HL-60/S4 (cell line): ENCODE measurements around the gene TUBB4A.

ENCODE experiments used
- in situ Hi-C: fragments of 300-500 bp; cut with MboI; formaldehyde crosslinking; loops from 2 replicates; pipeline ENCODE4 v1.14.3; 2022; ENCODE audit warnings: low sequenced_read_pairs

The TUBB4A gene

GRCh38 chr19:6498294-6499036 is 3.6 kb downstream of the TUBB4A start:
- in situ Hi-C loops = no loop called here

- in situ Hi-C loops = no loop called here
These were observed 6.2 kb downstream of the TUBB4A start for GRCh38 chr19:6495947-6496346.

DNA sequence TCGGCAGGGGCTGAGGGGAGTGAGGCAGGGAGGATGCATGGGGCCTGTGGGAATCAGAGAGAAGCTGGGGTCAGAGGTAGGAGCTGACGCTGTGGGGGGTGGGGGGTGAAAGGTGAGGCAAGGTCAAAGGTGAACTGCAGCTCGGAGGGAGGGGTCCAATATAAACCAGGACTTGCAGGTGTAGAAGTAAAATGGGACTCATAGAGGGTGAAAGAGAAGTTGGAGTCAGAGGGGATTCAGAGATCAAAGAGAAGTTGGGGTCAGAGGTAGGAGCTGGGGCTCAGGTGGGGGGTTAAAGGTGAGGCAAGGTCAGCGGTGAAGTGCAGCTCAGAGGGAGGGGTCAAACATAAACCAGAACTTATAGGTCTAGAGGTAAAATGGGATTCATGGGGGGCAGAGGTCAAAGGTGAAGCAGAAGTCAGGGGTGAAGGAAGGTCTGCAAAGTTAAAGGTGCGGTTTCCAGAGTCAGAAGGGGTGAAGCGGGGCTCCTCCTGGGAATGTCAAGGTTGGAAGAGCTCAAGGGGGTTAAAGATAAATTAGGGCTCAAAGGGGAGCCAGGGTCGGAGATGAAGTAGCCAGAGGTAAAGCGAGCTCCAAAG is 7.6 kb downstream of the TUBB4A start:
- in situ Hi-C loops = no loop called here

DNA sequence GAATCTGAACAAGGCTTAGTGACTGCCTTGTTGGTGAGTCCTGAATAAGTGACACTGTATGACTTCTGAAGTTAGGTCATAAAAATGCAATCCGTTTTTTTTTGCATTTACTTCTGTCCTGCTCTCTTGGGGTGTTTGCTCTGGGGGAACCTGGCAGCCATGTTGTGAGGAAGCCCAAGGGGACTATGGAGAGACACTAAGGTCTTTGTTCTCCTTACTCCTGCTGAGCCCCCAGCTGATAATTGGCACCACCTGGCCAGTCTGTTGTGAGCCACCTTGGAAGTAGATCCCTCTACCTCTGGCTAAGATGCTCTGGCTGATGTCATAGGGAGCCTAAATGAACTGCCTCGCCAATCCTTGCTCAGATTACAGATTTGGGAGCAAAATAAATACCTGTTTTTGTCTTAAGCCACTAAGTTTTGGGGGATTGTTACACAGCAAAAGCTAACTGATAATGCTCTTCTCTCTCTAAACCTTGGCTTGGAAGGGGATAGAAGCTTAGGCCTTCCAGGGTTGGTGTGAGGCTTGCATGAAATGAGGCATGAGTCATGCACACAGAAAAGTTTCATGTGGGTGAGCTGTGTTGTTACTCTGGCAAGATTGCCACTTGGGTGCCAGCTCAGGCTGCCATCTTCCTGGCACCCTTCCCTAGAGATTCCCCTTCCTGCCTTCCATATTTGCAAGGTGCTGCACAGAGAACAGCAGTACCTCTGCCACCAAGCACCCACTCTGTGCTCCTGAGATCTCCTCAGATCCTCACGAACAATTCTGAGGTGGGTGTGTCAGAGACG is 10.1 kb downstream of the TUBB4A start:
- in situ Hi-C loops = no loop called here

- in situ Hi-C loops = no loop called here
These were observed 12.0 kb downstream of the TUBB4A start for GRCh38 chr19:6490134-6490533.

GRCh38 chr19:6489278-6490061 is 12.6 kb downstream of the TUBB4A start:
- in situ Hi-C loops = no loop called here

DNA sequence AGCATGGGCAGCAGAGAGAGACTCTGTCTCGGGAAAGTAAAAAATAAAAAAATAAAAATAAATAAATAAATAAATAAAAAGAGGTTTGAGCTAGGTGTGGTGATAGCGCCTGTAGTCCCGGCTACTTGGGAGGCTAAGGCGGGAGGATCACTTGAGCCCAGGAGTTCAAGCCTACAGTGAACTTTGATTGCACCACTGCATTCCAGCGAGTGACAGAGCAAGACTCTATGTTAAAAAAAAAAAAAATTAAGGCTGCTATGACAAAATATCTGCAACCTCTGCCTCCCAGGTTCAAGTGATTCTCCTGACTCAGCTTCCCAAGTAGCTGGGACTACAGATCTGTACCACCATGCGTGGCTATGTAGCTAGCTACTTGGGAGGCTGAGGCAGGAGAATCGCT is 17.3 kb downstream of the TUBB4A start:
- in situ Hi-C loops = no loop called here

DNA sequence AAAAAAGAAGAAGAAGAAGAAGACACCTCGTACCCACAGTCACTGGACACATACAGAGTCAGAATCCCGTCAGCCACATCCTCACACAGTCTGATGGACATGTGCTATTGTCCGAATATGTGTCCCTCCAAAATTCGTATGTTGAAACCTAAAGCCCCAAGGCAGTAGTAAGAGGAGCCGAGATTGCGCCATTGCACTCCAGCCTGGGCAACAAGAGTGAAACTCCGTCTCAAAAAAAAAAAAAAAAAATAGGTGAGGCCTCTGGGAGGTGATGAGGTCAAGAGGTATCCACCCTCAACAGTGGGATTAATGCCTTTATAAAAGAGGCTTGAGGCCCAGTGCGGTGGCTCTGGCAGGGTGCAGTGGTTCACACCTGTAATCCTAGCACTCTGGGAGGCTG is 17.9 kb downstream of the TUBB4A start:
- in situ Hi-C loops = no loop called here

GRCh38 chr19:6483235-6483634 is 18.9 kb downstream of the TUBB4A start:
- in situ Hi-C loops = no loop called here

GRCh38 chr19:6482343-6482686 is 19.8 kb downstream of the TUBB4A start:
- in situ Hi-C loops = no loop called here

DNA sequence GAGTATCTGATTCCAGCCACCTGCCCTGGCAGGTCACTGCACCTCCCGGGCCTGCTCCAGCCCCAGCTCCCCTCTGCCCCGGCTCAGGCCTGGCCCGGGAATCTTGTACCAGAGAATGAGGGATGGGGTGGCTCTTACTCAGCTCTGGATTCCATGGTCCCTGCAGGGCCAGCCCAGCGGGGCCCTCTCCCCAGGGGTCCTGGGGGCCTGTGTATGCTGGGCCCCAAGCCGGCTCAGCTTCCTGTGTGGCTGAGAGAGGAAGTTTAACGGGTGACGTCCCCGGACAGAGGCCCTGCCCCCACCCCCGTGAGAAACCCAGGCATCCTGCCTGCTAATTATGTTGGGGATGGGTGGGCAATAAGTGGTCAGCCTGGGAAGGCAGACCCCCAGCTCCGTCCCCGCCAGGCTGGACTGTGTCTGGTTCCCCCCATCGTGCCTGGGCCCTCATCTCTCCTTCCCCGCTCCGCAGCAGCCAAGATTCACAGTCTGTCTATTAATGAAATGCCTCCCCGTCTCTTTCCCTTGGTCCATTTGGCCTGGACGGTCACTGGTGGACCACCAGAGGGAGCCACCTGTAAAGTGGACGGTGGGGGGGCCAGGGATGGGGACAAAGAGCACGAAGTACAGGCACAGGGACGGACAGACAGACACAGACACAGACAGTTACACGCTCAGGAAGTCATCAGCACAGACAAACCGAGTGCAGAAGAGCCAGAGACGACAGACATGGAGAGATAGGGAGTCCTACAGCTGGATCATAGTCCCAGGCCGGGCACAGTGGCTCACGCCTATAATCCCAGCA is 20.4 kb downstream of the TUBB4A start, which contains the start of gene DENND1C:
TSS of gene DENND1C (minus strand) at position 247 of the 802 bp plus-strand sequence. CDS start at position 155, 92 bp downstream.
- in situ Hi-C loops = no loop called here

DNA sequence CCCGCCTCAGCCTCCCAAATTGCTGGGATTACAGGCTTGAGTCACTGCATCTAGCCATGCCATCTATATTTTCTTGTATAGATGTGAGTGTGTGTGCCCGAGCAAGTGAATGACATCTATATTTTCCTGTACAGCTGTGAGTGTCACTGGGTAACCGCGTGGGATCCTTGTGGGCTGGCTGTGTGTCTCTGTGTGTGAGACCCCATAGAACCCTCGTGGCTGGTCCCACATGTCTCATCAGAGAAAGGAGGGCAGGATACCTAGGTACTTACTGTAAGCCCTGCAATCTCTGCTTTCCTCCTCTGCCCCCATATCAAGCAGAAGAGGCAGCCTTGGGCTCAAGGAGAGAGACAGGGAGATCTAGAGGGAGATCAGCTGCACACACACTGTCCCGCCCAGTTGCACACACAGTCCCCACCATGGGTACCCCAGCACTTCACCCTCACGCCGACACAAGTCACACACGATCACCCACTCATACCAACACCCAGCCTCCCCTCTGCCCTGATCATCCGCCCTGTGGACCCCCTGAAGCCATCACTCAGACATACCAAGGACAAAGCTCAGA is 21.2 kb downstream of the TUBB4A start:
- in situ Hi-C loops = no loop called here

DNA sequence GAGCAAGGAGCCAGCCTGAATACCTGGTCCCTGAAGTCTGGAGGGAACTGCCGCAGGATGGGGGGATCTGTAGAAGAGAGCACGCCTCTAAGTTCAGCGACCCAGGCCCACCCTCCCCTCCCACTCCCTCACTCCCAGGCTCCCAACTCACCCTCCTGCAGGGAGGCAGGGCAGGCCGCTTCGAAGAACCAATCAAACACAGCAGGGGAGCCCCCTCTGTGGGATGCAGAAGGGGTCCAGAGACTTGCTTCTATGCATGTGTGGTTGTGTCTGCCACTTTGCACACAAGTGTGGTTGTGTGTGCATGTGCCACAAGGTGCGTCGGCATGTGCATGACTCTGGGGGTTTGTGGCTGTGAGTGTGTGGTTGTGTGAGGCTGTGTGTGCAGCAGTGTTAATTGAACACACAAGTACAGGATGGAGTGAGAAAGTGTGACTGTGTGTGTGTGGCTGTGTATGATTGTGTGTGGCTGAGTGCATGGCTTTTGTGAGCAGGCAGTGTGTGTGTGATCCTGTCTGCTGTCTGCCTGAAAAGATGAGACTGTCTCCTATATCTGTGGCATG is 22.2 kb downstream of the TUBB4A start:
- in situ Hi-C loops = no loop called here

- in situ Hi-C loops = no loop called here
These were observed 23.3 kb downstream of the TUBB4A start for GRCh38 chr19:6478815-6479214.

DNA sequence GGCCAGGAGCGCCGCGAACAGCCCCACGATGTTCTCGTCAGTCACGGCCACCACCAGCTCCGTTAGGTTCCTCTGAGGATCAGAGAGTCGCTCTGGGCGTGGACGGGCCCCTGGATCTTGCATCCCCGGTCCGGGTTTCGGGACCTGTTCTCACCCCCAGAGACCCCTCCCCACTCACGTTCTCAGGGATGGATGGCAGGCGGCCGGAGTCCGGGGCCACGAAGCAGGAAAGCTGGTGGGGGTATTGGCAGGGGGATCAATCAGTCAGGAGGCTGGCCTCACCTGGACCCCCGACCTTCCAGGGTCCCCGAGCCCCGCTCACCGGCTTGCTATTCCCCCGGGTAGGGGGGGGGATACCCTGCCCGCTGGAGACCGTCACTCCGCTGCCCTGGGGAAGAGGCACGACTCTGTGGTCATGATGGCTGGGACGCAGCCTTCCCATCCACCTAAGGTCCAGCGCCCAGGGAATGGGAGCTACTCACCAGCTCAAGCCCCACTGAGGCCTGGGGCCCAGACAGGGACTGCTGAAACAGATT is 25.1 kb downstream of the TUBB4A start:
- in situ Hi-C loops = no loop called here

DNA sequence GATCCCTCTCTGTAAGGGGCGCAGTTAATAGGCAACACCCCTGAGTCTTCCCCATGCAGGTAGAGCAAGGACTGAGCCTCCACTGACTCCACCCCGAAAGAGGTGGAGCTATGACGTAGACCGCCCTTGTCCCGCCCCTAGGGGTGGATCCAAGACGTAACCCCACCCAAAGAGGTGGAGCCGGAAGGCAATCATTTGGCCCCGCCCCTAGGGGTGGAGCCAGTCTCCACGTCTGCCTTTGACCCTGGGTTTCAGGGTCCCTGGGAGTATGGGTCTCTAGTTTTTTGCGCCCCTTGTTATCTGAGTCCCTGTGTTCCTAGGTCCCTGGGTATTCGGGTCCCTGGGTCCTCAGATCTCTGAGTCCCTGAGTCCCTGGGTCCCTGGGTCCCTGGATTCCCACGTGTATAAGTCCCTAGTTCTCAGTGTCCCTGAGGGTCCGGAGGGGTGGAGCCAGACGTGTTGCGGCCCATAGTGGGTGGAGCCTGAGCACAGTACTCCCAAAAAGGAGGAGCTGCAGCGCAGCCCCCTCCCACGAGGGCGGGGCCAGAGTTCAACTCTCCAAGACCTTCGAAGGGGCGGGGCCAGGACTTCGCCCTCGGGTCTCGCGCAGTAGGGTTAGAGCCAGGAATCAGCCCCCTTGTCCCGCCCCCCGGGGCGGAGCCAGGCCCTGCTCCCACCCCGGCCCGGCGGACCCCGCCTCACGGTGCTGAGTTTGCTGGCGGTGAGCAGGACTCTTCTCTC is 25.8 kb downstream of the TUBB4A start:
- in situ Hi-C loops = no loop called here

DNA sequence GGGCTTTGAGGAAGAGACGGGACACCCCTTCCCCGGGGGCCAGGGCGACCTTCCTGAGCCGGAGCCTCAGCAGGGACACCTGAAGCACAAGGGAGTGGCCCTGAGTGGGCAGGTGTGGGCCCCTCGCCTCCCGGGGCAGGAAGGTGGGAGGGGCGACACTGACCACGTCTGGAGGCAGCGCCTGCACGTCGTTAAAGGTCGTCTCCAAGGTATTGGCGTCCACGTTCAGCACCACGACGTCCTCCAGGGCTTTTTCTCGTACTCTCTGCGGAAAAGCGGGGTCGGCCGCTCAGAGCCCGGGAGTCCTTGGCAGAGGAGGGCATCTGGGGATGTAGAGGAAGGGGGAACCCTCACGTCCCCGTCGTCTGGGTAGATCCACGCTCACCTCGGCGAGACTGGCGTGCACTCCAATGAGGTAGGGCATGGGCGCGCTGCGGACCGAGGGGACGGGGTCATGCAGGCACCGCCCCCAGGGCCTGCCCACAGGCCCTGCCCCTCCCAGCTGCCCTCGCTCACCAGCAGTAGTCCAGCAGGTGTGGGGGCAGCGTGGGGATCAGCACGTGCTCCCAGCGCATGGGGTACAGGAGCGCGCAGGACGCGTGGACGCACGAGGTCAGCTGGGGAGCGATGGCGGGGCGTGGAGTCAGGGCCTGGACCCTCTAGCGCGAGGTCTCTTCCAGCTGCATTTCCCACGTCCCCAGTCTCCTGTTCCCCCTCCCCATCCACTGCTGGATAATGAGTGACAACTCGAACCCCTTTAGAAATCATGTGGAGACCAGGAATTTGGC is 26.6 kb downstream of the TUBB4A start:
- in situ Hi-C loops = no loop called here

DNA sequence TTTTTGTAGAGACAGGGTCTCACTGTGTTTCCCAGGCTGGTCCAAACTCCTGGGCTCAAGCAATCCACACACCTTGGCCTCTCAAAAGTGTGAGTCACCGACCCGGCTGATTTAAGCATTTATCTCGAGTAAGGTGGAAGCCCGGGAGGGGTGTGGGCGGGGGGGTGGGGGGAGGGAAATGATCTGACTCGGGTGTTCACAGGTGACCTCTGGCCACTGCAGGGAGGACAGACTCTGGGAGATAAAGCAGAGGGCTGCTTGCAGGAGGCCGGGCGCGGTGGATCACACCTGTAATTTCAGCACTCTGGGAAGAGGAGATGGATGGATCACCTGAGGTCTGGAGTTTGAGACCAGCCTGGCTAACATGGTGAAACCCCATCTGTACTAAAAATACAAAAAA is 28.5 kb downstream of the TUBB4A start:
- in situ Hi-C loops = no loop called here
